Activated CD4-positive, CD25-positive, alpha-beta regulatory T cell treated with anti-CD3 and anti-CD28 coated beads, Interleukin-2, amount 50 U/mL, for 72 hours (primary cell): ENCODE data around the gene GRK5.
"Not testable (repeated sequence)": the region's sequence is repeated elsewhere in the genome, so short reads cannot be mapped to it uniquely, and the experiment has no call there.

Experiments used
- DNase-seq: peaks from one replicate; pipeline ENCODE4 v3.0.0; 2021

GRK5 gene

GRCh38 chr10:119222966-119223386 is 15.6 kb downstream of the GRK5 start:
- DNase-seq: no peak

DNA sequence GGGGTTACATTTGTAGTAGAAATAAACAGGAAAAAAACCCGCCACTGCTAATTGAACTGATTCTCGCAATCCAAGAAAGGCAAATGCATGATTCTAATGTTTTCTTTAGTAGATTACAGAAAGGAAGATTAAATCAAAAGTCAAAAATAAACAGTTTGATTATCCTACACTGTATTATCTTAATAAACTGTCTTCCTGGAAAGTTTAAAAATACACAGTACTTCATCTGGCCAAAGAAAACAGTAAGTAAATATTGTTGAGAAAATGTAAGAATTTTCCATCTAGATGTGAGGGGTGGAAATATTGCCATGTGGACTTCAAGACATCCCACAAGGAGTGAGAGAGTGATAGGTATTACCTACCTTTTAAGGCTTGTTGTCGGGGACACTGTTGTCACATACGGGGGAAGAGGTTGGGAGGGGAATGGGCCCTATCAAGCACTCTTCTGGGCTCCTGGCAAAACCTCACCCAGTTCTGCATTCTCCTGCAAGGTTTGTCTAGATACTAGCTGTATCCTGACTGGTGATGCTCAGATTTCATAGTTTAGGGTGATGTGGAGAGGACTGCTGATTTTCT is 17.8 kb downstream of the GRK5 start:
- no peak for DNase-seq

DNA sequence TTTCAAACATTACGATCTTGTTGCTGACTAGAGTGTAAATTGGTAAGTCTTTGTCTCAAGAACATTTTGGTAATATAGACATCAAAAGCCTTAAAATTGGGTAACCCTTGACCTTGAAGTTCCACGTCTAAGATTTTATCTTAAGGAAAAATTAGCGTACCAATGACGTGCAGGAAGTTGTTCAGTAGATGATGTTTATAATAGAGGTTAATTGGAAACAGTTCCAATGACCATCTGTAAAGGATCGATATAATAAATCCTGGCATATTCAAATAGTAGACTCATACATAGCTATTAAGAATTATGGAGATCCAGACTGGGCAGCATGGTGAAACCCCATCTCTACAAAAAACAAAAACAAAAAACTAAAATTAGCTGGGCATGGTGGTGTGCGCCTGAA is 20.5 kb downstream of the GRK5 start:
- DNase-seq: no peak

DNA sequence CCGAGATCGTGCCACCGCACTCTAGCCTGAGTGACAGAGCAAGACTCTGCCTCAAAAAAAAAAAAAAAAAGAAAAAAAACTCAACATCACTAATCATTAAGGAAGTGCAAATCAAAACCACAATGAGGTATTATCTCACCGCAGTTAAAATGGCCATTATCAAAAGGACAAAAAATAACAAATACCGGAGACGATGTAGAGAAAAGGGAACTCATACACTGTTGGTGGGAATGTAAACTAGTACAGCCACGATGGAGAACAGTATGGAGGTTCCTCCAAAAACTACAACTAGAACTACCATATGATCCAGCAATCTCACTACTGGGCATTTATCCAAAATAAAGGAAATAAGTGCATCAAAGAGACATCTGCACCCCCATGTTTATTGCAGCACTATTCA is 24.3 kb downstream of the GRK5 start:
- no peak for DNase-seq

DNA sequence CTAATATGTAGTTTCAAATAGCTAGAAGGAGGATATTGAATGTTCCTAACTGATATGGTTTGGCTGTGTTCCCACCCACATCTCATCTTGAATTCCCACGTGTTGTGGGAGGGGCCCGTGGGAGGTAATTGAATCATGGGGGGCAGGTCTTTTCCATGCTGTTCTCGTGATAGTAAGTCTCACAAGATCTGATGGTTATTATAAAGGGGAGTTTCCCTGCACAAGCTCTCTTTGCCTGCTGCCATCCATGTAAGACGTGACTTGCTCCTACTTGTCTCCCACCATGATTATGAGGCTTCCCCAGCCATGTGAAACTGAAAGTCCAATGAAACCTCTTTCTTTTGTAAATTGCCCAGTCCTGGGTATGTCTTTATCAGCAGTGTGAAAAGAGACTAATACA is 25.1 kb downstream of the GRK5 start:
- not testable (repeated sequence) for DNase-seq

GRCh38 chr10:119233123-119233820 is 25.9 kb downstream of the GRK5 start:
- DNase-seq: no peak

- DNase-seq: no peak
Measured at GRCh38 chr10:119233821-119234220, 26.4 kb downstream of the GRK5 start.

- no peak for DNase-seq
Measured at GRCh38 chr10:119235356-119235755, 28.0 kb downstream of the GRK5 start.

GRCh38 chr10:119237722-119238436 is 30.5 kb downstream of the GRK5 start:
- no peak for DNase-seq

- no peak for DNase-seq
Measured at GRCh38 chr10:119238577-119238976, 31.2 kb downstream of the GRK5 start.

DNA sequence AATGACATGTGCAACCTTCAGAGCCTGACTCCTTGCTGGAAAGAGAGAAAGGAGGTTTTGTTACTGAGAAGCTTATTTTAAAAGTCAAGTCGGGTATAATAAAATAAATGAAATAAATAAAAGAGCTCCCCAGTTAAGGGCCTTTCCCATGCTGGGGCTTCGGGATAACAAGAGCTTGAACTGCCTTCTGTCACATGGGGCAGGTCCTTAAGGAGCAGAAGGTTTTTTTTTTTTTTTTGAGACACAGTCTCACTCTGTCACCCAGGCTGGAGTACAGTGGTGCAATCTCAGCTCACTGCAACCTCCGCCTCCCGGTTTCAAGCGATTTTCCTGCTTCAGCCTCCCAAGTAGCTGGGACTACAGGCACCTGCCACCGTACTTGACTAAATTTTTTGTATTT is 31.6 kb downstream of the GRK5 start:
- not testable (repeated sequence) for DNase-seq

GRCh38 chr10:119239630-119240029 is 32.3 kb downstream of the GRK5 start:
- not testable (repeated sequence) for DNase-seq

DNA sequence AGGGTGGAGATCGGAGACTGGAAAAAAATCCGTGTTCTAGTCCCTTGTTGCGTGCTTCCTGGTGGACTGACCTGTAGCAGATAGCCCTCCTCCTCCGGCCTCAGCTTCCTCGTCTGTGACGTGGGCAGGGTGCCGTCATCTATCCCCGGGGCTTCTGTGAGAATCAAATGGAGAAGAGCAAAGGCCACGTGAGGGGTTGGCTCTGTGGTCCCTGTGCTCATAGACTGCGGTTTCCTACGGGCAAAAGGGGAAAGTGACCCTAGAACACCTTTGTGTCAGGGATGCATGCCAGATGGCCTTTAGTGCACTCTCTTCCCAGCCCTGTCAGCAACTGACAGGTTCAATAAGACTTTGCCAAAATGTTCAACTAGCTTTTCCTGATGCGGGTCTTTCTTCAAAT is 33.7 kb downstream of the GRK5 start:
- DNase-seq: no peak

GRCh38 chr10:119242186-119242585 is 34.8 kb downstream of the GRK5 start:
- no peak for DNase-seq

DNA sequence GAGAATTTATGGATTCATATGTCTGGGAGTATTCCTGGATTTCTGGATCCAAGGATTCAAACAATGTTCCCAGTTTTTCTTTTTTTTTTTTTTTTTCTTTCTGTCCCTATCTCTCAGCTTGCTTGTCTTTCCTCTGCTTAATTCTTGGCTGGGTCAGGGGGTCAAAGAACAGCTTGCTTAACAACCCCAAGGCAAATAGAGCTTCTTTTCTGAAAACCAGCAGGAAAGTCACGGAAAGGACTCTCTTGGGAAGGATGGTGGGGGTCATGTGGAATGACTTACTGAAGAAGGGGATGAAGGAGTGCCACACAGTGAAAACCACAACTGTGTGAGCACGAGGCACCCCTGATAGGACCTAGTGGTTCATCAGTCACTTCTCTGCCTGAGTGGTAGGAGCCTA is 36.1 kb downstream of the GRK5 start:
- no peak for DNase-seq

DNA sequence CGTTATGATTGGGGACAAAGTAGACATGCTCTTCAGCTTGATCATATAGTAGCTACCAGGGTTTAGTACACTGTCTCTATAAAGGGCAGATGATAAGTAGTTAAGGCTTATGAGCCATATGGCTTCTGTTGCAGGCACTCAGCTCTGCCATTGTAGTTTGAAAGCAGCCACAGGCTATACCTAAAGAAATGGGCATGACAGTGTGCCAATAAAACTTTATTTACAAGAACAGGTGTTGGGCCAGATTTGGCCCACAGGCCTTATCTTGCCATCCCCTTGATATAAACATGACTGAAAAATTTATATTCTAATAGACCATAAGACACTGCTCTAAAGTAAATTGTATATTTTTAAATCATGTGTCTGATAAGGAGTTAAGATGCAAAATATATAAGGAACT is 36.6 kb downstream of the GRK5 start:
- DNase-seq: no peak

GRCh38 chr10:119245272-119245671 is 37.9 kb downstream of the GRK5 start:
- DNase-seq: no peak

DNA sequence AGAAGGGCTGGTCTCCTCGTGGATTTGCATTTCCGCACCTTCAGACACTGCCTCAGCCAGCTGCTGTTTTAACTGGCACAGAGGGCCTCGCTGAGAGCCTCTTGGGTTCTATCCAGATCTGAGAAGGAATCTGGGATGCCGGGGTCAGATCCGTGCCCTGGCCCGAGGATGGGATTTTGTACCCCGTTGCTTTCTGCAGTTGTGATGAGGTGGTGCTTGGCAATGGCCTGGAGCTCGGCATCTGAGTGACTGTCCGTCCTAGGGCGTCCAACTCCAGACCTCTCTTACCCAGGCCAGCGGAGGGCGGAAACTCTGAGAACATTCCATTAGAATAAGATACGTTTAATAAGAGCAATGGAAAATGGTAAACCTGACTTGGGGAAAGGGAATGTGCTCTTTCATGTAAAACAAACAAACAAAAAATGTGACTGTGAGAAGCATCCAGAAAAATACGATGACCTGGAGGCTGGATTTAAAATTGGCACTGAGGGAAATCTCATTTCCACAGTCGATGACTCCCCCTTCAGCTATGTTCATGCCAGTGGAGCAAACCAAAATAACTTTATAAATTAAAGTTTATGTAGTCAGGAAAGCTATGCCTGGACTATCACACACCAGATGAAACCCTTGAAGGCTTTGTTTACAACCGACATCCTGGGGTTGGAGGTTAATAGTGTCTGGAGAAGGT is 39.6 kb downstream of the GRK5 start:
- DNase-seq: no peak

DNA sequence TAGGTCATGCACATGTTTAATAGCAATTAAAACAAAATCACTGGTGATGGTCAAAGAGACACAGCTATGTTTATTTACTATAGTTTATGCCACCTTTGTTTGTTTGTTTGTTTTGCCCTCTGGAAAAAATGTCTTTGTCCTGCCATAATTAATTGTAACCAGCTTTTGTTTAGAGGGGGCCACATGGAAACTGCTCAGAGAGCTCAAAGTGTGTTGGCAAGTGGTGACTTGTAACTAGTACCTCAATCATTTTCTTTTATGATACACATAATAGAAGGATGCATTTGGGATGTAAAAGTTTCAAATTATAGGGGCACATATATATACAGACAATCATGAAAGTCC is 40.2 kb downstream of the GRK5 start:
- DNase-seq: no peak

DNA sequence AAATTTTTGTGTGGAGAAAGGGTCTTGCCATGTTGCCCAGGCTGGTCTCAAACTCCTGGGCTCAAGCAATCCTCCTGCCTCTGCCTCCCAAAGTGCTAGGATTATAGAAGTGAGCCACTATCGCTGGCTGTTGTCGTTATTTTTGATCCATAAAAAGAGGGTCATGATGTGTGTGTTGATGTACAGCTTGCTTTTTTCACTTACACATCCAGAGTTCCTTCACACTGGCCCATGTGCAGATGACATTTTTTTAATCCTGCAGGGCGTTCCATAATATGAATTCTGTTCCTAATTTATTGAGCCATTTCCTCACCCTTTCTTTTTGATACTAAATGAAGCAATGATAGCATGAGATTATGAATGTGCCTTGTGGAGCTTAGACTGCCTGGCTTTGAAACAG is 40.8 kb downstream of the GRK5 start:
- no peak for DNase-seq

GRCh38 chr10:119248681-119249080 is 41.3 kb downstream of the GRK5 start:
- DNase-seq: no peak

- no peak for DNase-seq
Measured at GRCh38 chr10:119250641-119251314, 43.4 kb downstream of the GRK5 start.

DNA sequence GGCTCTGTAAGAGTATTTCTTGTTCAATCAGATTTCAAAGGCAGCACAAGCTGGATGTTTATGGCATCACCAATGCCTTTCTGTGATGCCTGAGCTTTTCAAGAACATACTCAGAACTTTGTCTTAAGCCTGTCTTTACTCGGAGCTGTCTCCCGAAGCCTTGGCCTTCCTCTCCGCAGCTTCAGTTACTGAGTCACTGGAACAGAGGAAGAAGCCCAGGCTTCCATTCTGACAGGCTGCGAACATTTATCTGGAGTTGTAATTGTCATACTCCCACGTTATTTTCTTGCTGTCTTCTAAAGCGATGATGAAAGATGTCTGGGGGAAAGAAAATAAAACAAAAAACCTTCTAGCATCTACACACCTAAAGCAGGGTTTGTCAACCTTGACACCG is 43.9 kb downstream of the GRK5 start:
- DNase-seq: no peak
